HL-60/S4 treated with retinoic acid at 250 ng/mL for 4 days and 3 days (cell line): ENCODE data around the gene ETNK1.

Experiments
- in situ Hi-C: fragments of 300-500 bp; cut with MboI; formaldehyde crosslinking; loops from 2 replicates; pipeline ENCODE4 v1.7.0; 2022; ENCODE audit warnings: low sequenced_read_pairs

The ETNK1 gene

GRCh38 chr12:22731236-22731635 is 106.3 kb downstream of the ETNK1 start:
- in situ Hi-C loops, result no loop called here

GRCh38 chr12:22733756-22734155 is 108.8 kb downstream of the ETNK1 start:
- in situ Hi-C loops, result no loop called here

GRCh38 chr12:22738945-22739344 is 114.0 kb downstream of the ETNK1 start:
- in situ Hi-C loops, result no loop called here
